GM19324 (cell line): Measurements from ENCODE around the gene TRDN.
A peak's percentile ranks its signal among the peaks of the same experiment; 100 is the strongest.

Experiments
- ATAC-seq: cut with Tn5 transposase; IDR thresholded peaks from one replicate; pipeline ENCODE4 v1.9.1; 2021; ENCODE audit warnings: mild to moderate bottlenecking, moderate library complexity; ENCODE audit not compliant: unreplicated experiment, low FRiP score

TRDN gene

GRCh38 chr6:123636782-123637181, at the start of gene TRDN:
TRDN (minus strand) TSS chr6:123636950; CDS start chr6:123636775, 175 bp downstream.
- no peak for ATAC-seq

GRCh38 chr6:123681957-123682462, 45.3 kb upstream of the TRDN start:
- ATAC-seq: no peak

GRCh38 chr6:123677897-123678296, 41.1 kb upstream of the TRDN start:
- no peak for ATAC-seq

- no peak for ATAC-seq
Observed at GRCh38 chr6:123676793-123677192, 40.0 kb upstream of the TRDN start.

GRCh38 chr6:123668965-123669591, 32.3 kb upstream of the TRDN start:
- ATAC-seq: no peak

GRCh38 chr6:123668063-123668462, 31.3 kb upstream of the TRDN start:
- ATAC-seq: no peak

GRCh38 chr6:123663436-123663835, 26.7 kb upstream of the TRDN start:
- ATAC-seq: no peak

- no peak for ATAC-seq
Observed at GRCh38 chr6:123662757-123663156, 26.0 kb upstream of the TRDN start.

GRCh38 chr6:123661105-123661891, 24.5 kb upstream of the TRDN start:
- no peak for ATAC-seq

- ATAC-seq: no peak
Observed at GRCh38 chr6:123659960-123660748, 23.4 kb upstream of the TRDN start.

- no peak for ATAC-seq
Observed at GRCh38 chr6:123658848-123659247, 22.1 kb upstream of the TRDN start.

GRCh38 chr6:123655521-123656306, 19.0 kb upstream of the TRDN start:
- ATAC-seq: peak; percentile 80

- ATAC-seq: no peak
Observed at GRCh38 chr6:123648723-123649122, 12.0 kb upstream of the TRDN start.

GRCh38 chr6:123648020-123648580, 11.3 kb upstream of the TRDN start:
- ATAC-seq: no peak

- no peak for ATAC-seq
Observed at GRCh38 chr6:123641497-123641896, 4.7 kb upstream of the TRDN start.

- no peak for ATAC-seq
Observed at GRCh38 chr6:123640567-123641187, 3.9 kb upstream of the TRDN start.

- no peak for ATAC-seq
Observed at GRCh38 chr6:123638865-123639264, 2.1 kb upstream of the TRDN start.

GRCh38 chr6:123636282-123636681, 468 bp downstream of the TRDN start:
- ATAC-seq: no peak

GRCh38 chr6:123635567-123635966, 1.2 kb downstream of the TRDN start:
- no peak for ATAC-seq

GRCh38 chr6:123635144-123635543, 1.6 kb downstream of the TRDN start:
- ATAC-seq: no peak
